Dermis blood vessel endothelial cell (primary cell): ENCODE measurements around the gene ATP1B1. TPM values are rescaled to one million over a fixed set of nuclear protein-coding genes. Genes with fewer than 3 reads are reported as not detected.
A peak's percentile ranks its signal among the peaks of the same experiment; 100 is the strongest.

Experiments
- DNase-seq: peaks from one replicate; pipeline ENCODE4 v3.0.0; 2010
- total RNA-seq: library from RNA; depleted of rRNA; stranded (reverse); fragments of >200 nt; gene quantifications from 2 replicates; pipeline ENCODE4 v1.2.3, GENCODE V29; 2014

Gene ATP1B1
- 6.3 and 8.5 TPM in 2 replicates for total RNA-seq

DNA sequence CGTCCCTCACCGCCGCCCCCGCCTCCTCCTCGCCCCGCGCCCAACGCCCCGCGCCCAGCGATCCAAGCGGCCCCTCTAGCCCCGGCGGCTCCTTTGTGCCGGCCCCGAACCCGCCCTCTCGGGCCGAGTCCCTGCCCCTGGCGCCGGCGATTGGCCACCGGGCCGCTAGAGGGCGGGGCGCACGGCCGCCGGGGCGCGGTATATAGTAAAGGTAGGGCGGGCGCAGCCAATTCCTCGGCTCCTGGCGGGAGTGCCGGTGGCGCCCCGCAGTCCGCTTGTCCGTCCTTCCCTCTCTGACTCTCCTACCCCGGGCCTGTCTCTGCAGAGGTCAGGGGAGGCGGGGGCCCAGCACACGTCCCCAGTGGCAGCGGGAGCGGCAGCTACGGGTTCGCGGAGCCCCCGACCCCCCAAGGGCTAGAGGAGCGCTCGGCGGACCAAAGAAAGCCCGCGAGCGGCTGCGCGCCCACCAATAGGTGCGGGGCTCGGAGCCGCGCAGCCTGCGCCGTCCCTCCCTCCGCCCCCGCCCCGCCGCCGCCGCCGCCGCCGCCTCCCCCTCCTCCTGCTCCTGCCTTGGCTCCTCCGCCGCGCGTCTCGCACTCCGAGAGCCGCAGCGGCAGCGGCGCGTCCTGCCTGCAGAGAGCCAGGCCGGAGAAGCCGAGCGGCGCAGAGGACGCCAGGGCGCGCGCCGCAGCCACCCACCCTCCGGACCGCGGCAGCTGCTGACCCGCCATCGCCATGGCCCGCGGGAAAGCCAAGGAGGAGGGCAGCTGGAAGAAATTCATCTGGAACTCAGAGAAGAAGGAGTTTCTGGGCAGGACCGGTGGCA lies at the start of gene ATP1B1:
ATP1B1 (plus strand) TSS at position 596 of the 826 bp plus-strand sequence; CDS start at position 736, 140 bp downstream.
- DNase-seq: peak; percentile 89

DNA sequence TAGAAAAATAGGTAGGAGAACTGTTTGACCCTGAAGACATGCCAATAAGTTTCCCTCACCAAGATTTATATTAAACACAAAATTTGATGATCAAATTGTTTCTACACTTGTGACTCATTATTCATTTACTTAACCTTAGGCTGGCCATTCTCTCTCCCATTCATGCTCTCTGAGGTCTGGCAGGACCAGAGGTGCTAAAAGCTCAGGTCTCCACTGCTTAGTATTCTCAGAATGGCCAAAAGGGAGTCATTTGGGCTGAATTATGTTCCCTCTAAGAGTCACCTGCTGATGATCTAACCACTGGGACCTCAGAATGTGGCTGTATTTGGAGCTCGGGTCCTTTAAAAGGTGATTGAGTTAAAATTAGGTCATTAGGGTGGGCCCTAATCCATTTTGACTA lies 47.1 kb upstream of the ATP1B1 start:
- no peak for DNase-seq

DNA sequence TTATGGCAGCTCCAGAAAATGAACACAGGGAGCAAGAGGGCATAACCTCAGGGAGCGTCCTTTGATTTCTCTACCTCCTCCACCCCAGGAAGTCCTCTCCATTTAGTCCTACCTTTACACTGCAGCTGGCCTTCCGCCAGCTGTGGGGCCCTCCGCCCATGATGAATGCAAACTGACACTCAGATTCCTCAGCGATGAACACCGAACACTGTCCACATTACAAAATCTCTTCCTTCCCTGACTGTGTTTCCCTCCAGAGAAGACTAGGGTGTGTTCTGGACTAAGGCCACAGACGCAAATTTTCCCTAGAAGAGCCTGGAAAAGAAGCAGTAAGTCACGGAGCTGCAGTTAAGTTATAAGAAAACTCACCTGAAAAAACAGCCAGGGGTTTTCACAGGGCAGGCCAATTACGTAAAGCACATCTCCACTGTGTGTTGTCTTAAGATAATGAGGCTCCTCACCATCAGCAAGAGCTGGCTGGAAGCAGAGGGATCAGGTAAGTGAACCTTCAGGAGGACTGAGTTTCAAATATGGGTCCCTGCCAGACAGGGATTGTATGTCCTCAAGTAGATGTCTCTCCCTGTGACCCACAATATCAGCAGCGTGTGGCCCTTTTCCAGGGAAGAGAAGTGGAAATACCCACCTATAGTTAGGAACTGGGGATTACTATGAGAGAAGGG lies 46.3 kb upstream of the ATP1B1 start:
- DNase-seq: no peak

DNA sequence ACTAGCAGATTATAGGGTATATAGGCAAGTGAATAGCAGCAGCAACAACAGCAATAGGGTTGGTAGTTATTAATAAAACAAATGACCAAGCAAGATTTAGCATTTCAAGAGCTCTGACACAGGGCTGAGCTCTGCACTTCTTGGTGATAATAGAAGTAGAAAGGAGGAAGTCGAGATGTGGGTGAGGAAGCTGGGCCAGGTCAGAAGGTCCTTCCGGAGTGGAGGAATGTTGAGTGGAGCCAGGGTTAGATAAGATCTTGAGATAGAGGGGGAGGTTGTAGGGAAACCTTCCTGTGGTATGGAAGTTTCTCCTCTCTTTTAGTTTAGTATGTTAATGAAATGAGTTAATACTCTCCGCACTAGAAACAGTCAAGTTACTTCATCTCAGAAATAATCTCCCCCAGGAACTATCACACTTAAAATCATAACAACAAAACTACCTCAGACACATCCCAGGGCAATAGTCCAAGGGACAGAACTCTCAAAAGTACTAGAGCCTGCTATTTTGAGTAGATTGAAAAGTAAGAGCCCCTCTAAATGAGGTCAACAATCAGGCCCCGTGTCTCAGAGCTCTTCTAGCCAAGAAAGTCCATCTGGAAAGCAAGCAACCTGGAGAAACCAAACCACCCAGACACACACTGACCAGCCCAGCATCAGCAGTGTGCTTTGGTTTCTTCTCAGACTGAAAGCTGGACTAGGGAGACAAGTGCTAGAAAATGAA lies 45.4 kb upstream of the ATP1B1 start:
- DNase-seq: no peak

DNA sequence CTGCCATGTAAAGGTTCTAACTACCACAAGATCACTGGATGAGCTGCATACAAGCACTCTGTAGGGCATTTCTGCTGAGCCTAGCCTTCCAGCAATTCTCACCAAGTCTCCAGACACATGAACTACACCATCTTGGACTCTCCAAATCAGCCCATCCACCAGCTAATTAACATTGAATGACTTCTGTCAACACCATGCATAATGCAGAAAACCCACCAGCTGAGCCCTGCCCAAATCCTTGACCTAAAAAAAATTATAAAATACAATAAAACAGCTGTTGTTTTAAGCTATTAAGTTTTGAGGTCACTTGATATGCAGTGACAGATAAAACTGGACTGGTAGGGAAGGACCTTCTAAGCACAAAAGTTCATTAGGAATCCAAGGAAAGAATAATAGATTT lies 44.3 kb upstream of the ATP1B1 start:
- no peak for DNase-seq

DNA sequence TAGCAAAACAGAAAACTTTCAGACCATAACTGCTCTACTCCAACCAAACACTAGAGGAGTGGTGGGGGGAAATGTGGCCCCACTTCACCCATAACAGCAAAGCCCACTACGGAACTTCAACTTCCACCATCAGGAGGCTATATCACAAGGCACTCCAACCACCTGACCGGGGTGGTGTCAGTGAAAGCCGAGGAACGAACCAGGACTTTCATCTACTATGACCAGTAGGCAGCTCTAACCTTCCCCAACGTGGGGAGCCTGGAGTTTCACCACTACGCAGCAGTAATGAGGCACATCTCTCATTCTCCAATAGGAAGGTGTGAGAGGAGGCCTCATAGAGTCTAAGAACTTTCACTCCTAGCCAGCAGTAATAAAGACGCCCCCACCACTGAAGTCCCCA lies 42.4 kb upstream of the ATP1B1 start:
- no peak for DNase-seq

DNA sequence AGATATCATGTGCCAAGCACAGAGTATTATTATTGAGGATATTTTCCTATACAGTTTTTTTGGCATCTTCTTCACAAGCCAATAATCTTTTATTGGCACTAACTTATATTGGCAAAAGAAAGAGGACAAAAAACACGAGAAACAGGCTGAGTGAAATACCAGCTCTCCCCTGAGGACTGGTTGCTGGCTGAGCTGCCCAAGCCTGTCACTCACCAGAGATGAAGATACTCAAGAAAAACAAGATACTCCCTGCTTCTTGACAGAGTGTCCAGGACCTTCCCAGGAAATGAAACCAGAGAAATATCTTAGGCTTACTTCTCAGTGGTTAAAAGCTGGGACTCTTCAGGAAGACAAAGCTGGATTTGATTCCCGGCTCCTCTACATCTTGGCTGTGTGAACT lies 35.9 kb upstream of the ATP1B1 start:
- DNase-seq: no peak

DNA sequence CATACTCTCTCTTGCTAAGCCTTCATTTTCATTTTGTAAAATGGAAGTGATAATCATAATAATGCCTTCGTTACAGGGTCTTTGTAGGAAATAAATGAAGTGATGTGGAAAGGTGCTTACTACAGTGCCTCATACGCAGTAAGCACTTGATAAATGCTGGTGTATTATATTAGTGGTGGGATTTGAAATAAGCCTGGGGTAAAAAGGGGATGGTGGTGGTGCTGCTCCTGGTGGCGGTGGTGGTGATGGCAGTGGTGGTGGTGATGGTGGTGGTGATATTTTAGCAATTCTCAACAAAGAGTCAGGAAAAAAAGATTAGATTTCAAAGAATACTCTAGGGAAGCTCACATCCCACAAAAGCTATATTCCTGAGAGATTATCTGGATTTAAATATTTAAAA lies 35.5 kb upstream of the ATP1B1 start:
- DNase-seq: no peak

DNA sequence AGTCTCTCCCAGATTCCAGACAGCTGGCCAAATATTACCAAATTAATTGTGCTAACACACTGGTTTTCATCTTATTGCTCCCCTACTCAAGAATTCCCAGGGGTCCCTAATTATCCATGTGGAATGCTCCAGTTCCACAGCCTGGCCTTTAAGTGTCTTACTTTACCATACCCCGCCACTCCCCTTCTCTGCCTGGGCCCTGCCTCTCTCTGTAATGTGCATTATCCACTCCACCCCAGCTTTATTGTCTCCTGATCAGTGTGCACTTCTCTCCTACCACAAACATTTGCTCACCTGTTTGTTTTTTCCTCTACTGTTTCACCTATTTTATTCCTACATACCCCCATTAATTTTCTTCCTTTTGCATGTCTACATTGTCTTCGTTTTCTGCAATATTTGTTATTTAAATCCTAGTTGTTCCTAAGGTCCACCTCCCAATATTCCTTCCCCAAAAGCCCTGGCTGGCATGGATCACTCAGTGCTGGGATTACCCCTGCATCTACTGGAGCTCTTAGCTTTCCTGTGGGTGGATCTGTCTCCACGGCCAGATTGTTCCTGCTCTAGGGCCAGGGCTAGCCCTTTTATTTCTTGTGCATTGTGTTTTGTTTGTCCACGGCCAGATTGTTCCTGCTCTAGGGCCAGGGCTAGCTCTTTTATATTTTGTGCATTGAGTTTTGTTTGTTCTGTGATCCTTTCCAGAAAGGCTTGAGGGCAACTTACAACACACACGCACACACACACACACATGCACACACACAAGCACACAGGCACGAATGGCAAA lies 33.4 kb upstream of the ATP1B1 start:
- no peak for DNase-seq

DNA sequence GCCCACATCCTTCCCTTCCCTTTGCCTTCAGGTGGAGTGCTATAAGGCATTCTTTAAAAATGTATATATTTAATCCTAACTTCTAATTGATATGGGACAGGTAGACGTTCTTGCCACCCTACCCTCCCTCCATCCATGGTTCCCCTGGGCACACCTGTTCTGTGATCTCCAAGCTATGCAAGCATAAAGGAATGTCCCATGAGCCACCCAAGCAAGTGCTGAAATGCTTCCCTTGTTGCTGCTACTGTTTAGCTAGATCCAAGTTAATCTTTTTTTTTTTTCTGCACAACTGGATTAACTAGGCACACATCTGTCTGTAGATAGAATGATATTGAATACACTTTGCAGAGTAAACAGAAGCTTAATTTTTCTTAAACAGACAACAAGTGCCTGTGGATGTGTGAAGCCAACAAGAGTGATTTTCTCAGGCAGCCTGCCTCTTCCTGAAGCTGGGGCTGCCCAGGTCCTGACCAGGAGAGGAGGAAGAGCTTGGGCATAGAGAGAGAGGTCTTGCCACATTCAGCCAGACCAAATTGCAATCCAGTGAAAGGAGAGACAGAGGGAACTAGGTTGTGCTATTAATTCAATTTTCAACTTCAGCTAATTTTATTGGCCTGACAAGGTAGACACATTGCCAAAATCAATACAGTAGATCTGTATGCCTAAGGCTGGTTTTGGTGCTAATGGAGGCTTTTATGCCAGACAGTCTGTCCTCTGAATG lies 28.2 kb upstream of the ATP1B1 start:
- no peak for DNase-seq

DNA sequence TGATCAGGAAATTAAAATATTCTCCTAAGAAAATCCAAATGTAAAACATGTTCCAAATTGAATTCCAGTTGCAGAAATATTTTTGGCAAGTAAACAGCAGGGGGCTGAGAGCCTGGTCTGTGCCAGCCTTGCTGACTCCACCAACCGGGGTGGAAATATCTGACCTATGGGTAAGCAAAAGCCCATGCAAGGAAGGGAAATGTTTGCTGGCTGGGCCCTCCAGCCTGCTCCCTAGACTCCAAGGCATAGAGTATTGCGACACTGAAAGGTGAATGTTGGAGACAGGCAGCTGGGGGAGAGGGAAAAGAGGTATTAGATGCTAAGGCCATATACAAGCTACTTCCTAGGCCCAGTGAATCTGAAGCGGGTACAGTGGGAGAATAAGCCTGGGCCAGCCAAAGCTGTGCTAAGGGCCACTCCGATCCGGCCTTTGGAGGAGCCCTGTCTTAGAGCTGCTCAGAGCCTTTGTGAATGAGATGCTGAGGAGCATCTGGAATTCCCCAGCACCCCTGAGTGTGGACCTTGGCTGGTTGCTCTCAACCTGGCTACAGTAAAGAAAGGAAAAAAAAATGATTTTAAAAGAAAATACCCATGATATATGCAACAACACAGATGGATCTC lies 24.9 kb upstream of the ATP1B1 start:
- DNase-seq: no peak

DNA sequence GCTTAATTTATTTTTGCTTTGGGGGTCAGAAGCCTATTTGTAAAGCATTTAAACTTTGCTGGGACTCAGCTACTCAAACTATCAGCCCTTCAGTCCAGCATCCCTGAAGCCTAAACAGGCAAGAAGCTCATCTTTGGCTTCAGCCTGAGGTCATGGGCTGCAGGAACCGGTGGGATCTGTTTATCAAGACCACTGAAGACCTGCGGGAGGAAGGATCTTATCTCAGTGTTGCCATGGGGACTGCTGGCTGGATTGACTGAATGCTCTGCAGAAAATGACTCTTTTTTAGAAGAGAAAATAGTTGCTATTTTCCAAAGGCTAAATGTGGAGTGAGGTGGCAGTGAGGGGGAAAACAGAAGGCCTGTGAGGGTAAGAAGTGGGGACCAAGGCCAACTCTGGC lies 20.6 kb upstream of the ATP1B1 start:
- no peak for DNase-seq

DNA sequence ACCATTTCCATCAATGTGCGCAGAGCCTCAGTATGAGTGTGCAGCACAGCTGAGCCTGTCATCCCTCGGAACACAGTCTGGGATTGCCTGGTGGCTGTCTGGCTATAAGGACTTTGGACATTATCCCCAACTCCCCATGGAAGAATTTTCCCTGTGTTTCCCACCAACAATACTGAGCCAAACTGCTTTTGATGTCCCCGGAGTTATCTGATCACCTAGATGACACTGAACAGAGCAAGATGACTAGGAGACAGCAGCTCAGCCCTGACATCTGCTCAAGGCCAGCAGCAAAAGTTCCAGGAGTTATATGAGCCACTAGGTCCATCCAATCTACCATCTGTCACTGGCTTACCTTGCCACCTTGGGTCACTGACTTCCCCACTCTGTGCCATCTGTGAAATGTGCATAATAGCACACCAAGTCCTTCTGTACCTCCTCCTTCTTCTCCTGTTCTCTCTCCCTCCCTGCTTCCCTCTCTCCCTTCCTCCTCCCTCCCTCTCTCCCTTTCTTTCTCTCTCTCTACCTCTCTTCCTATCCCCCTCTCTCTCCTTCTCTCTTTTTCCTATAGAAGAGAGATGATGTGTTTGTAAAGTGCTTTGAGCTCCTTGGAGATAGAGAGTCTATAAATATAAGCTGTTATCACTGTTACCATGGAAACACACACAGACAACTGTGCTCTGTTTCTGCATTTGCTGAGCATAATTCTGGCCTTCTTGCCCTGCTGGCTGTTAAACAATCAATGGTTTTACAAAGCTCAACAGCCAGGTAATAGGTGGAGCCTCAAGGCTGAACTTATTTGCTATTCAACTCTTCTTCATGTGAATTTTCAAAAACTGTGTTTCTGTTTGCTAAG lies 19.7 kb upstream of the ATP1B1 start:
- DNase-seq: no peak

DNA sequence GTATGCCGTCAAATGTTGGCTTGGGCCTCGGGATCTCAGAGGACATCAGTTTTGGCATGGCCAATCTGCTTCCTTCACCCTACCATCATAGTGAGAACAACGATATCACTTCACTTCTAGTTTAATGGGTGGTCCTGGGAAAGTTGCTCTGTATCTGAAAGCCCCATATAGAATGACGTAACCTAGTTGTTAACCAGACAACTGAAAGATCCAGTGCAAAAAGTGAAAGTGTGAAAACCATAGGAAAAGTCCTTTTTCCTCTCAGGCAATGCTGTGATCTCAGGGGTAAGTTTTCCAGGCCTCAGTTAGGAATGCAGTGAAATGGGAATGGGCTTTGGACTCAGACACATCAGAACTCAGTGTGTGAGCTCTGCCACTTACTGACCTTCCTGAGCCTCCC lies 18.6 kb upstream of the ATP1B1 start:
- no peak for DNase-seq

DNA sequence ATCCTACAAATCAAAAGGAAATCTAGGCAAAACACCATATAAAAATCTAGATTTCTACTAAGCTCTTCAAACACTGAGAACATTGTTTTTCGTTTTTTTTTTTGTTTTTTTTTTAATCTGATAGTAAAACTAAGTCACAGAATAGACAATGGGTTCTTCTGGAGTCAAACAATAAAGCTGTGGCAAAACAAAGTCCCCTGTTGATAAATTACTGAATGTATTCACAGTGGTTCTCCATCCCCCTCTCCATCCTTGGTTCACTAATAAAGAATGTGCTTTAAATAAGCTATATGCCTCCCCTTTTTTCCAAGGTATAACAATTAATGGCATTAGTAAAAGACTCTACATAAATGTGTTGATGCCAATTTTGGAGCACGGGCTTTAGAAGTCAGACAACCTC lies 16.7 kb upstream of the ATP1B1 start:
- no peak for DNase-seq

DNA sequence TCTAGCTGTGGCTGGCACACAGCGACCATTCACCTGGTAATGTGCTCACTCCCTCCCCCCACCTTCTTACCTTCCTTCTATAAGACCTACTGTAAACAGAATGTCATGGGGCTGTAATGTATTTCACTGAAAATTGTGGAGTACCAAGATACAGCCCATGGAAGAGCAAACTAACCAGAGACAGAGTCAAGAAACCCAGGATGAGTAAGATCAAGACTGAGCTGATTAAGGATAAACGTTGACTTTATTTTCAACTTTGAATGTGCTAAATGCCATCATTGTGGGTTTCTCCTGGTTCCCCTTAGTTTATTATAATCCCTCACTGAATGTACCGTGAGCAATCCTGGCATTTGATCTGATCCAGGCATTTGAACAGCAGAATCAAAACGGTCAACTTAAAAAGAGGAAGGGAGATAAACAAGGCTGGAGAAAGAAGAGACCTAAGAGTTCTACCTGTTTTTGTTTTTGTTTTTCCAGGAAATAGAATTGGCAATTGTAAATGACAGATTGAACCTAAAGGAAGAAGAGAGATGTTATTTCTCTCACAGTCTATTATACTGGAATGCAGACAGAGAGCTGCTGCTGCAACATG lies 16.1 kb upstream of the ATP1B1 start:
- DNase-seq: no peak

DNA sequence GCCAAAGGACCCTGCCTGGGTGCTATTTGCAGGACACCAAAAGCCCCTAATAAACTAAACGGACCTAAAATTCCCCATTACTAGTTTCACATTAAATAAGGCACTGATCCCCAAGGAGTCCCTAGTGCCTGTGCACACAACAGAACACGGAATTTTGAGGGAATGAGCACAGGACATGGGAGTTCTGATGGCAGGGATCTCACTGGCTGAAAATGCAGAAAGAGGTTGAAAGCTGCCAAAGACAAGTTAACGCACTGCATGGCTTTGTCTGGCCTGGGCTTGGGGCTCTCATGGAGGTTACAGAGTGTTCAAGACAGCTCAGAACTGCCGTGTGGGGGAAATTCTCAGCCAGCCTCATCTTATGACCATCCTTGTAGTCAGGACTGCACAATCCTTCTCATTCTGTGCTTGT lies 15.6 kb upstream of the ATP1B1 start:
- DNase-seq: no peak

DNA sequence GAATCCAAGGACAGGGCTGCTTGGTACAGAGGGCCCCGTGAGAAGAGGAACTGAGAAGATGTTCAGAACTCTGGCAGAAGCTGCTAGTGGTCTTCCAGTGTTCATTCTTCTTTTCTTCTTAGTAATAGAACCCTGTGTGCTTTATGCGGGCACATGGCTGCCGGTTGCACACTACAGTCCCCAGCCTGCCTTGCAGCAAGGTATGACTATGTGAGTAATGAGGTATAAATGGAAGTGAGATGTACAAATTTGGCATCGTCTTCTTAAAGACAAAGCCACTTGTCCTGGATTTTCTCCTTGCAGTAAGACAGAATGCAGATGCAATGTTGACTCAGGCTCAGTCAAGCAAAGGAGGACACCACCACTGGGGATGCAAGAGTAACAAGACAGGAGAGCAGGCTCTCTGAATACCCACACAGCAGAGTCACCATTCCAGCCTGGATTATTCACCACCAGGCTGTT lies 15.0 kb upstream of the ATP1B1 start:
- no peak for DNase-seq

DNA sequence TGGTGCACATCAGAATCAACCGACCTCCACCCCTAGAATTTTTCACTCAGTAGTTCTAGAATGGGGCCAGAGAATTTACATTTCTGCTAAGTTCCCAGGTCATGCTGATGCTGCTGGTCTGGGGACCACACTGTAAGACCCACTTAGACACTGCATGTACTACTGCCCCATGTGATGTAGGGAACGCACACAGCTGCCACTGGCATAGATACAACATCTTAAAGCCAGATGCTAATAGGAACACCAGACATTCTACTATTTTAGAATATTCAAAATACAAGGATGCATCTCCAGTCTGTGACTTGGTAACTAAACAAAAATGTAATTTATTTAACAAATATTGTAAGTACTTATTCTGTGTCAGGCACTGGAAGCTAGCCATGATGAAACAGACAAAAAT lies 14.1 kb upstream of the ATP1B1 start:
- DNase-seq: no peak
